ENCODE measurements around the gene EXD2. TPM values are rescaled to one million over a fixed set of nuclear protein-coding genes. Genes with fewer than 3 reads are reported as not detected.

Gene EXD2
- total RNA-seq, 1 experiment from 2014 or later: 9.5 TPM

- H3K4me1 ChIP-seq (ENCODE audit: control insufficient read depth, insufficient read depth, low read length): no peaks in the 10 kb centered on the region
- BruUV-seq (replicated peaks): no TSS peak
- no peaks in the 10 kb centered on the region for H3K9me3 ChIP-seq (ENCODE audit: control insufficient read depth, insufficient read depth, low read depth, low read length)
- ChIA-PET POLR2A (interaction anchor here (0.6 kb wide), 1 partner anchor 119 kb away, joined by 5 read pairs; no protein-coding TSS in a partner anchor), CTCF (no interaction called here)
- in situ Hi-C loops (cut with HindIII; ENCODE audit: low pct_unique_long_range_greater_than_20kb, low sequenced_read_pairs): no loop called here
- no peak for ATAC-seq
- no peak overlapping the region for H3K4me3 ChIP-seq (ENCODE audit: low read depth in 2 of 2, low read length in 2 of 2)
- intact Hi-C loops (cut with micrococcal nuclease; ENCODE audit: unreplicated experiment): loop anchor here (10.0 kb wide), 1 partner anchor 77 kb away; no protein-coding TSS in a partner anchor
- no peaks in the 10 kb centered on the region for H3K27me3 ChIP-seq (ENCODE audit: control insufficient read depth, insufficient read depth, low read length)
- H3K27ac ChIP-seq (ENCODE audit: low read length): no peak overlapping the region
- no peak for TF ChIP-seq CTCF (IDR thresholded peaks at IDR 0.05)
- no peak for TF ChIP-seq TCF7L2 (IDR thresholded peaks at IDR 0.05; ENCODE audit: low read depth, low read length)
- no peak for TF ChIP-seq POLR2AphosphoS5 (IDR thresholded peaks at IDR 0.05; ENCODE audit: low read depth, low read length)
- TF ChIP-seq REST (IDR thresholded peaks at IDR 0.05; ENCODE audit: insufficient read depth in 1 of 2, low read depth in 2 of 2, low read length in 1 of 2): no peak
- H3K36me3 ChIP-seq (ENCODE audit: control insufficient read depth, insufficient read depth, low read length): no peaks in the 10 kb centered on the region
- DNase-seq (ENCODE audit: low read depth, low spot score): no peak
These were observed 76.9 kb downstream of the EXD2 start for GRCh38 chr14:69268223-69268622.

GRCh38 chr14:69268763-69269162 lies 77.5 kb downstream of the EXD2 start:
- Histone ChIP-seq H3K4me3 (ENCODE audit: low read depth in 2 of 2, low read length in 2 of 2) (no peak overlapping the region), H3K27me3 (ENCODE audit: control insufficient read depth, insufficient read depth, low read length) (no peaks in the 10 kb centered on the region), H3K36me3 (ENCODE audit: control insufficient read depth, insufficient read depth, low read length) (no peaks in the 10 kb centered on the region), H3K27ac (ENCODE audit: low read length) (no peak overlapping the region), H3K4me1 (ENCODE audit: control insufficient read depth, insufficient read depth, low read length) (no peaks in the 10 kb centered on the region), H3K9me3 (ENCODE audit: control insufficient read depth, insufficient read depth, low read depth, low read length) (no peaks in the 10 kb centered on the region)
- intact Hi-C loops (cut with micrococcal nuclease; ENCODE audit: unreplicated experiment) (loop anchor here (10.0 kb wide), 1 partner anchor 76 kb away; no protein-coding TSS in a partner anchor), in situ Hi-C loops (cut with HindIII; ENCODE audit: low pct_unique_long_range_greater_than_20kb, low sequenced_read_pairs) (no loop called here)
- TF ChIP-seq TCF7L2 (IDR thresholded peaks at IDR 0.05; ENCODE audit: low read depth, low read length) (no peak), CTCF (IDR thresholded peaks at IDR 0.05) (no peak), SIN3A (IDR thresholded peaks at IDR 0.05; ENCODE audit: borderline replicate concordance, insufficient read depth, low read depth, low read length) (no peak), POLR2AphosphoS5 (IDR thresholded peaks at IDR 0.05; ENCODE audit: low read depth, low read length) (no peak), REST (IDR thresholded peaks at IDR 0.05; ENCODE audit: insufficient read depth in 1 of 2, low read depth in 2 of 2, low read length in 1 of 2) (no peak)
- ChIA-PET POLR2A (no interaction called here), CTCF (no interaction called here)
- DNase-seq (ENCODE audit: low read depth, low spot score): no peak
- no TSS peak for BruUV-seq (replicated peaks)
- ATAC-seq: no peak

All from Panc1 (cell line).